ENCODE measurements around the gene OGN.

- TF ChIP-seq BHLHE40 (IDR thresholded peaks at IDR 0.05; ENCODE audit: low read depth, low read length) (no peak), CTCF (conservative IDR thresholded peaks at IDR 0.05; ENCODE audit: low read depth, low read length) (no peak), RFX5 (IDR thresholded peaks at IDR 0.05; ENCODE audit: low read depth, low read length) (no peak), USF2 (IDR thresholded peaks at IDR 0.05; ENCODE audit: low read depth, low read length) (no peak), MXI1 (IDR thresholded peaks at IDR 0.05; ENCODE audit: borderline replicate concordance, low read depth, low read length) (no peak), POLR2A (IDR thresholded peaks at IDR 0.05; ENCODE audit: low read depth, low read length) (no peak), ELK1 (IDR thresholded peaks at IDR 0.05; ENCODE audit: borderline replicate concordance, low read depth, low read length) (no peak), RAD21 (IDR thresholded peaks at IDR 0.05; ENCODE audit: low read length) (no peak), SMC3 (IDR thresholded peaks at IDR 0.05; ENCODE audit: low read depth, low read length) (no peak), CEBPB (IDR thresholded peaks at IDR 0.05; ENCODE audit: low read depth, low read length) (no peak), FOS (IDR thresholded peaks at IDR 0.05; ENCODE audit: low read depth, low read length) (no peak), NFE2L2 (IDR thresholded peaks at IDR 0.05; ENCODE audit: low read depth, low read length) (no peak), RCOR1 (IDR thresholded peaks at IDR 0.05; ENCODE audit: insufficient replicate concordance, low read length) (no peak)
These were observed 1.4 kb upstream of the OGN start for GRCh38 chr9:92405818-92406217.
